Adrenal gland (tissue), 12 donors: ENCODE results near the gene SRA1. TPM values are rescaled to one million over a fixed set of nuclear protein-coding genes. Genes with fewer than 3 reads are reported as not detected.

ENCODE experiments used
- DNase-seq, 7 donors: peaks; one replicate each; pipeline ENCODE4 v3.0.0-alpha.2; 2019 to 2020
- H3K27ac ChIP-seq, 5 donors: fragments of 200-600 bp; sonication (generic) in 4 of 5; 1 replicate in 3 of 5; 2 replicates in 2 of 5; pipeline versions ENCODE4 v1.5.1 to v1.8.0; 2016 to 2020; ENCODE audit warnings: mild to moderate bottlenecking in 1 of 5
- H3K27me3 ChIP-seq: fragments of 200-600 bp; 2 replicates; pipeline ENCODE4 v1.8.0; 2021
- H3K36me3 ChIP-seq, 2 donors: fragments of 200-600 bp; replicated peaks in 1 of 2; 1 replicate in 1 of 2; 2 replicates in 1 of 2; pipeline versions ENCODE4 v1.5.1 to v1.8.0; 2018 to 2022
- H3K4me1 ChIP-seq, 2 donors: fragments of 200-600 bp; replicated peaks in 1 of 2; 1 replicate in 1 of 2; 2 replicates in 1 of 2; pipeline versions ENCODE4 v1.5.1 to v1.8.0; 2018 to 2021
- H3K4me3 ChIP-seq, 4 donors: fragments of 200-600 bp; sonication (generic) in 3 of 4; one replicate each; pipeline ENCODE4 v1.5.1; 2016 to 2018
- H3K9me3 ChIP-seq, 3 donors: fragments of 200-600 bp; sonication (generic) in 1 of 3; replicated peaks in 1 of 3; 1 replicate in 2 of 3; 2 replicates in 1 of 3; pipeline versions ENCODE4 v1.5.1 to v1.8.0; 2016 to 2021
- CTCF ChIP-seq, 6 experiments: fragments of 450-650 bp in 4 of 6; fragments of 200-600 bp in 2 of 6; sonication (generic) in 1 of 6; IDR thresholded peaks; 1 replicate in 5 of 6; 2 replicates in 1 of 6; pipeline versions ENCODE4 v1.5.1 to v1.8.0; 2016 to 2021; ENCODE audit warnings: antibody characterized with exemption in 6 of 6, mild to moderate bottlenecking in 2 of 6, moderate library complexity in 1 of 6
- POLR2A ChIP-seq, 2 donors: fragments of 450-650 bp; IDR thresholded peaks; one replicate each; pipeline ENCODE4 v1.6.1; 2017; ENCODE audit warnings: antibody characterized with exemption in 2 of 2, mild to moderate bottlenecking in 2 of 2, moderate library complexity in 1 of 2
- WGBS, 4 donors: extraction: QIAGEN DNeasy Blood & Tissue Kit in 2 of 4; methylation state at CpG; one replicate each; pipeline versions ENCODE4 v1.1.5 to v1.1.7; 2013 to 2017; 5-methylcytosine and 5-hydroxymethylcytosine counted together
- intact Hi-C, 2 donors: fragments of 100-400 bp; cut with DNase I; formaldehyde crosslinking; loops; one replicate each; pipeline versions ENCODE4 v1.14.1 to v1.15.0; 2022 to 2023
- polyA plus RNA-seq, 3 donors: library from polyadenylated mRNA; stranded (reverse); fragments of 200-250 nt in 2 of 3; fragments of 350-450 nt in 1 of 3; fragmentation: Illumina TruSeq in 1 of 3; extraction: RNeasy Lipid Tissue Mini Kit (QIAGEN cat#74804) in 1 of 3; gene quantifications; one replicate each; pipeline ENCODE4 v1.2.3, GENCODE V29; 2013 to 2014
- total RNA-seq, 9 donors: library from RNA; depleted of rRNA in 4 of 9; stranded (reverse); fragments of >200 nt in 4 of 9; fragments of 120-200 nt in 1 of 9; fragmentation: NEBNext Ultra II Directional in 1 of 9; extraction: Animal tissue kit (Norgen Biotek cat#: 25700) in 1 of 9; gene quantifications; one replicate each; pipeline versions ENCODE4 v1.1.0 to v1.2.4, GENCODE V29; 2013 to 2023
- donor health status: healthy with polysubstance abuse.
- donor health status: Bipolar disorder and iron deficiency.
- donor health status: DM: yes; HTN: yes; CAD: no.
- donor health status: DM: no; HTN: no; CAD: no.
- donor health status: DM: no; HTN: no; CAD: no.
- donor health status: DM: yes; HTN: yes; CAD: no.

SRA1 gene
- total and polyA plus RNA-seq, 12 donors = 31.3 to 156 (median 57.1) TPM

DNA sequence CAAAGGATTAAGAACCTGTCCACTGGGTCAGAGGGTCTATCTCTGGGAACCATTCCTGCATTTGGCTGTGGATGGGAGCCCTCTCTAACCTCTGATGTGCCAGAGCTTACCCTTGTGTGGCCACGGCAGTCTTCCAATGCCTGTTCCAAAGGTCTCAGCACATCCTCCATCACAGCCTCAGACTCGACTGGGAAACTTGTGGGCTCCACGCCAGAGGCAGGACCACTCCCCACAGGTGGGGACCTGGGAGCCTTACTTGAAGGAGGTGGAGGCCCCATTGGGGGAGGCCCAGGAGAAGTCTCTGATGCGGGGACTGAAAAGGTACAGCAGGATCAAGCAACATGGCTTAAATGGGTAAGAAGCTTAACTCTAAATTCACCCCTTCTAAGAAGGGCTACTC, 5.4 kb downstream of the SRA1 start:
- WGBS, 4 donors = 89 to 100% (median 92%) methylated on average over 1 to 4 of the region's 4 CpGs
- intact Hi-C loops = no loop called here
- peaks cover 46 to 71% of the 10 kb centered on the region in 2 donors for H3K4me1 ChIP-seq

GRCh38 chr5:140550147-140551079, 6.9 kb downstream of the SRA1 start:
- Histone ChIP-seq H3K9me3 (no peaks in the 10 kb centered on the region), H3K36me3 (peaks cover 0 to 30% of the 10 kb centered on the region in 2 donors), H3K4me1 (peaks cover 40 to 66% of the 10 kb centered on the region in 2 donors), H3K4me3 (no peak overlapping the region), H3K27me3 (no peaks in the 10 kb centered on the region), H3K27ac (peak overlapping the region in 3 of 5 donors; percentile 85 to 99 (median 96))
- TF ChIP-seq CTCF (IDR thresholded peaks at IDR 0.05) (no peak), POLR2A (IDR thresholded peaks at IDR 0.05) (no peak)
- intact Hi-C loops = no loop called here
- peak in 1 of 7 donors; percentile 52 for DNase-seq
- 84 to 89% (median 86%) methylated on average over 8 to 11 of the region's 11 CpGs for WGBS, 4 donors

More for the DNA sequence above, 5.4 kb downstream of the SRA1 start:
- H3K4me3 ChIP-seq = no peak overlapping the region
- TF ChIP-seq CTCF (IDR thresholded peaks at IDR 0.05) = no peak
- no peak for TF ChIP-seq POLR2A (IDR thresholded peaks at IDR 0.05)
- H3K36me3 ChIP-seq = peaks cover 0 to 30% of the 10 kb centered on the region in 2 donors
- DNase-seq = peak in 1 of 7 donors; percentile 53
- no peaks in the 10 kb centered on the region for H3K9me3 ChIP-seq
- H3K27me3 ChIP-seq = no peaks in the 10 kb centered on the region
- peak overlapping the region in 1 of 5 donors; percentile 6 for H3K27ac ChIP-seq

- peak overlapping the region in 4 of 5 donors; percentile 85 to 99 (median 98) for H3K27ac ChIP-seq
- intact Hi-C loops = loop anchor here in 1 of 2 donors (10.0 kb wide), 1 partner anchor 145 kb away; the partner anchor contains the start of genes HARS1 and HARS2
- H3K27me3 ChIP-seq = no peaks in the 10 kb centered on the region
- H3K4me3 ChIP-seq = no peak overlapping the region
- no peak for TF ChIP-seq POLR2A (IDR thresholded peaks at IDR 0.05)
- TF ChIP-seq CTCF (IDR thresholded peaks at IDR 0.05) = no peak
- H3K4me1 ChIP-seq = peaks cover 31 to 57% of the 10 kb centered on the region in 2 donors
- peak in 5 of 7 donors; percentile 67 to 82 (median 75) for DNase-seq
- 70 to 91% (median 76%) methylated on average over 2 to 3 of the region's 3 CpGs for WGBS, 4 donors
- peaks cover 0 to 36% of the 10 kb centered on the region in 2 donors for H3K36me3 ChIP-seq
- no peaks in the 10 kb centered on the region for H3K9me3 ChIP-seq
These were observed 7.8 kb downstream of the SRA1 start for GRCh38 chr5:140549237-140550144.
